ENCODE data around the gene CTNNA1. TPM values are rescaled to one million over a fixed set of nuclear protein-coding genes. Genes with fewer than 3 reads are reported as not detected.

Gene CTNNA1
- polyA plus RNA-seq, 3 donors: 56.6 to 84.5 (median 66.2) TPM

- no peak overlapping the region for H3K4me3 Mint-ChIP-seq
- H3K27ac Mint-ChIP-seq: no peak overlapping the region
- no peak overlapping the region for H3K4me2 ChIP-seq (replicated peaks; ENCODE audit: extremely low read depth, low read length, poor library complexity, severe bottlenecking)
- no peaks in the 10 kb centered on the region for H3K27me3 ChIP-seq (ENCODE audit: control insufficient read depth in 2 of 2, insufficient read depth in 2 of 2, low read length in 2 of 2)
- peaks cover 6 to 10% of the 10 kb centered on the region in 2 donors for H3K36me3 Mint-ChIP-seq
- TF ChIP-seq CTCF (IDR thresholded peaks at IDR 0.05): no peak
- no peaks in the 10 kb centered on the region for H3K4me1 ChIP-seq (ENCODE audit: control insufficient read depth in 1 of 2, insufficient read depth in 2 of 2, low read length in 2 of 2)
- no peak overlapping the region for H3K27ac ChIP-seq (ENCODE audit: low read depth in 1 of 2, low read length in 2 of 2)
- WGBS (ENCODE audit: insufficient coverage): 56% methylated on average over 1 of the region's 2 CpGs
- DNase-seq: no peak
- H3K4me1 Mint-ChIP-seq: peaks cover 8% of the 10 kb centered on the region
- H3K9me3 ChIP-seq (replicated peaks in 1 of 2; ENCODE audit: control insufficient read depth in 1 of 2, insufficient read depth in 1 of 2, low read length in 2 of 2): no peaks in the 10 kb centered on the region
- peaks cover 0 to 3% (median 0%) of the 10 kb centered on the region in 7 donors for H3K9me3 Mint-ChIP-seq
- peaks cover 0 to 1% (median 0%) of the 10 kb centered on the region in 3 donors for H3K27me3 Mint-ChIP-seq (ENCODE audit: low read depth in 3 of 3)
- H3K79me2 ChIP-seq (ENCODE audit: insufficient read depth, low read length): no peaks in the 10 kb centered on the region
- H3K36me3 ChIP-seq (replicated peaks in 1 of 2; ENCODE audit: control insufficient read depth in 1 of 2, insufficient read depth in 2 of 2, low read length in 2 of 2): no peaks in the 10 kb centered on the region
- peaks cover 99% of the 10 kb centered on the region for H4K20me1 ChIP-seq (ENCODE audit: insufficient read depth, low read length)
- intact Hi-C loops (cut with micrococcal nuclease): no loop called here
- H2AFZ ChIP-seq (ENCODE audit: insufficient read depth, low read depth, low read length, poor library complexity, severe bottlenecking): no peak overlapping the region
- no peak overlapping the region for H3K4me3 ChIP-seq (replicated peaks in 1 of 3; ENCODE audit: low read depth in 2 of 3, low read length in 3 of 3)
- no peak overlapping the region for H3K9ac ChIP-seq (ENCODE audit: insufficient read depth, low read length, poor library complexity, severe bottlenecking)
Observed at GRCh38 chr5:138850865-138851435, 97.7 kb downstream of the CTNNA1 start.

- no CpG with 5 or more reads among the region's 9 CpGs for WGBS (ENCODE audit: insufficient coverage)
- H3K79me2 ChIP-seq (ENCODE audit: insufficient read depth, low read length): no peaks in the 10 kb centered on the region
- H3K27me3 ChIP-seq (ENCODE audit: control insufficient read depth in 2 of 2, insufficient read depth in 2 of 2, low read length in 2 of 2): no peaks in the 10 kb centered on the region
- no peak overlapping the region for H3K4me3 ChIP-seq (replicated peaks in 1 of 3; ENCODE audit: low read depth in 2 of 3, low read length in 3 of 3)
- peaks cover 0 to 3% (median 0%) of the 10 kb centered on the region in 7 donors for H3K9me3 Mint-ChIP-seq
- DNase-seq: no peak
- intact Hi-C loops (cut with micrococcal nuclease): no loop called here
- H3K27ac ChIP-seq (ENCODE audit: low read depth in 1 of 2, low read length in 2 of 2): no peak overlapping the region
- no peak for TF ChIP-seq CTCF (IDR thresholded peaks at IDR 0.05)
- no peaks in the 10 kb centered on the region for H3K9me3 ChIP-seq (replicated peaks in 1 of 2; ENCODE audit: control insufficient read depth in 1 of 2, insufficient read depth in 1 of 2, low read length in 2 of 2)
- peaks cover 8% of the 10 kb centered on the region for H3K4me1 Mint-ChIP-seq
- no peak overlapping the region for H3K4me3 Mint-ChIP-seq
- H3K4me2 ChIP-seq (replicated peaks; ENCODE audit: extremely low read depth, low read length, poor library complexity, severe bottlenecking): no peak overlapping the region
- no peak overlapping the region for H3K9ac ChIP-seq (ENCODE audit: insufficient read depth, low read length, poor library complexity, severe bottlenecking)
- no peaks in the 10 kb centered on the region for H3K4me1 ChIP-seq (ENCODE audit: control insufficient read depth in 1 of 2, insufficient read depth in 2 of 2, low read length in 2 of 2)
- H4K20me1 ChIP-seq (ENCODE audit: insufficient read depth, low read length): peaks cover 91% of the 10 kb centered on the region
- H3K36me3 ChIP-seq (replicated peaks in 1 of 2; ENCODE audit: control insufficient read depth in 1 of 2, insufficient read depth in 2 of 2, low read length in 2 of 2): no peaks in the 10 kb centered on the region
- H3K27me3 Mint-ChIP-seq (ENCODE audit: low read depth in 3 of 3): peaks cover 0 to 1% (median 0%) of the 10 kb centered on the region in 3 donors
- peaks cover 6 to 13% of the 10 kb centered on the region in 2 donors for H3K36me3 Mint-ChIP-seq
- no peak overlapping the region for H2AFZ ChIP-seq (ENCODE audit: insufficient read depth, low read depth, low read length, poor library complexity, severe bottlenecking)
- H3K27ac Mint-ChIP-seq: no peak overlapping the region
Observed at GRCh38 chr5:138853132-138853531, 99.9 kb downstream of the CTNNA1 start.

All from CD14-positive monocyte (primary cell).